KBM-7 (cell line): ENCODE results near the gene PALD1.

Experiments
- DNase-seq: peaks from one replicate; pipeline ENCODE4 v3.0.0-alpha.2; 2015
- in situ Hi-C: fragments of 300-500 bp; cut with MboI; formaldehyde crosslinking; loops from 2 replicates; pipeline ENCODE4 v1.14.3; 2020; ENCODE audit warnings: low sequenced_read_pairs, low pct_unique_long_range_greater_than_20kb, mixed read lengths

The PALD1 gene

DNA sequence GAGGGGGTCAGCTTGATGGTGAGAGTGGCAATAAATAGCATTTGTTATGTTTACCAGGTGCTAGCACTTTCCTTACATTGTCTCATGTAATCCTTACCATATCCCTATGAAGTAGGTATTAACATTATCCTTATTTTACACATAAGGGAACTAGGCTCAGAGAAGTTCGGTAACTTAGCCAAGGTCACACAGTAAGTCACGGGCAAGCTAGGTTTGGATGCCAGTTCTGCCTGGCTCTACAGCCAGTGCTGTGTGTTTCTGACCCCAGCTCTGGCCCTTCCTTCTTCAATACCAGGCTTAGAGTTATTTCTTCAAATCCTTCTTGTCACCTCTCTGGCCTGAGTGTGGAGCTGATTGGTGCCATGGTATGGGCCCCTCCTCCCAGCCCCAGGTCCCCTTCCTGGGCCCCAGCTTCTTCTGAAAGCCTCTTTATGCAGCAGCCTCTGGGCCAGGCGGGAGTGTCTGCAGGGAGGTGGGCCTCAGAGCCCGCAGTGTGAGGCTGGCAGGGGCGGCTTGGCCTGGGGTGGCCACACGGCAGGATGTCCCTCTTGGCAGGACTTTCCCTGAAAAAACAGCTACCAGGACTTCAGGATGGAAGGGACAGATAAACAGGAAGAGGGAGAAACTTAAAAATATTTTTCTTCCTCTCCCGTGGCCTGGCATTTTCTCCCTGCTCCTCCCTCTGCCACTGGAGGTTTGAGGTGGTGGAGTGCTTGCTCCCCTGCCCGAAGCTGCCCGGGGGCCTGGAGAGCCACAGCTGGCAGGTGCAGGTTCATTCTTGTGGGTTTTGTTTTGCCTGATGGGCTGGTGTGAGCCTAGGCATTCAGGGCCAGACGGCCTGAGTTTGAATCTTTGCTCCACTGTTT lies 20.6 kb downstream of the PALD1 start:
- in situ Hi-C loops: no loop called here
- DNase-seq: no peak

DNA sequence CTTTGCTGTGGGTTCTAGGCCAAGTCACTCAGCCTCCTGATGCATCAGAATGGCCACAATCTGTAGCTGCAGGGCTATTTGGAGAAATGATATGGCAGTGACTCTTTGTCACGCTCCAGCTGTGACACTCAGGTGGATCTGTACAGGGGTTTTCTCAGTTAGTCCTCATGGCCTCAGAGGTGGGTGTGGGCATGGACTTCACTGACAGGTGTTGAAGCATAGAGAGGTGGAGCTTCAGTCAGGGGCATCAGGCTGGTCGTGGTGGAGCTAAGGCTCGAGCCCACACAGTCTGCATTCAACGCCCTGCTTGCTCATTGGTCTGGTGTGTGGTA lies 21.2 kb downstream of the PALD1 start:
- in situ Hi-C loops: no loop called here
- no peak for DNase-seq

DNA sequence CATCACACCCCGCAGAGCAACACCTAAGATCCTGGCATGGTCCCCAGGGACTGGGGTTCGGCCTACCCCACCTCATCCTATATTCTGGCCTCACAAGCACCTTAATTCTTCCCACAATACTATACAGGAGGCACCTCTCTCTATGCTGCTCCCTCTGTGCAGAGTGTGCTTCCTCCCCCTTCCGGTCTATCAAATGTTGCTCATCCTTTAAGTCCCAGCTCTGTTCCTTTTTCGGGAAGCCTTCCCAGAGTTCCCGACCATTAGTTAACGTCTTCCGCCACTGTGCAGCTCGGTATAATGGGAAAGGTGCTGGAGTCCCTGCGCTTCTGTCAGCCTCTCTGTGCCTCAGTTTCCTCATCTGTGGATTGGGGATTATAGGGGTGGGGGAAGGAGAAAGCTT lies 21.8 kb downstream of the PALD1 start:
- in situ Hi-C loops: no loop called here
- no peak for DNase-seq

DNA sequence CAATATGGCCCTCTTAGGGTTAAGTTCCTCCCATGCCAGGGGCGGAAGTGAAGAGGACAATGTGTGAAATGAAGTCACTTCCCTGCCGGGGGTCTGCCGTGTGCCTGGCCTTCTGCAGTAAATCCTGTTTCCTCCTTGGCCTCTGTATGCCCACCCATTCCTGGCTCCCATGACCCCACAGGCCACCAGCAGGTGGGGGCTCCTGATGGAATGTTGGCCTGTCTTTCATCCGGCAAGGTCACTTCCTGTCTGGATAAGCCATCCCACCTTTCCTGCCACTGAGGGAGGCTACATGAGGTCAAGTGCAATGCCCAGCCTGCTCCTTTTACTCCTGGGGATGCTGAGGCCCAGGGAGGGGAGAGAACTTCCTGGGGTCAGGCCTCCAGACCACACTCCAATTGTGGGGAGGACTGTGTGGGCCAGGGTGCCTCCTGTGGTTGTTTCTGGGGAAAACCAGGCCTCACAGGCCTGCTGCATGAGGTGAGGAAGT lies 22.3 kb downstream of the PALD1 start:
- DNase-seq: no peak
- in situ Hi-C loops: no loop called here

DNA sequence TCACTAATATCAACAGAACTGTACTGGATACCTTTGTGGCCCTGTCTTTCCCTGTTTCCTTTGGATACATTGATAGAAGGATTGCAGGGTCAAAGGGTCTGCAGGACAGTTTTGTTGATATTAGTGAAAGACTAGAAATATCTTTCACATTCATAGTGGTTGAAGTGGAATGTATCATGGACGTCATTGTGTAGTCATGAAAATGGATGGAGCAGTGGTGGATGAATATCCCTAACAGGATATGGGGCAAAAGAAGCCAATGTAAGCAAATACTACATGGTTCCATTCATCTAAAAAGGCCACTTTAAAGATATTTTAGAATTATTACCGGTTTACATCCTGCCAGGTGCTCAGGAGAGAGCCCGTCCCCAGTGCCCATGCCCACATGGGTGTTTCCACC lies 23.8 kb downstream of the PALD1 start:
- DNase-seq: no peak
- in situ Hi-C loops: no loop called here

DNA sequence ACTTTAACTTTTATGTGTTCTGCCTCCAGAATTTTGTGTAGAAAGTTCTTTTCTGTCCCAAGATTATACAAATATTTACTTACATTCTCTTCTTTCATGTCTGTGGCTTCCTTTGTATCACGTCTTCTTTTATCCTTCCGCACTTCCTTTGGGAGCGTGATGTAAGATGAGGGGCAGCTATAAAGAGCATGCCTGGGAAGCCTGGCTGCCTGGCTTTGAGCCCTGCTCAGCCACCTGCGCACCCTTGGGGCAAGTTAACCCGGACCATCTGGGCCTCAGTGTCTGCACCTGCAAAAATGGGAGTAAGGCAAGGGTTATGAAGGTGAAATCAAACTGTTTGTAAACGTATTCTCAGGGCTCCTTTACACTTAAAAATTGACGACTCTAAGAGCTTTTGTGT lies 25.2 kb downstream of the PALD1 start:
- in situ Hi-C loops: no loop called here
- no peak for DNase-seq

DNA sequence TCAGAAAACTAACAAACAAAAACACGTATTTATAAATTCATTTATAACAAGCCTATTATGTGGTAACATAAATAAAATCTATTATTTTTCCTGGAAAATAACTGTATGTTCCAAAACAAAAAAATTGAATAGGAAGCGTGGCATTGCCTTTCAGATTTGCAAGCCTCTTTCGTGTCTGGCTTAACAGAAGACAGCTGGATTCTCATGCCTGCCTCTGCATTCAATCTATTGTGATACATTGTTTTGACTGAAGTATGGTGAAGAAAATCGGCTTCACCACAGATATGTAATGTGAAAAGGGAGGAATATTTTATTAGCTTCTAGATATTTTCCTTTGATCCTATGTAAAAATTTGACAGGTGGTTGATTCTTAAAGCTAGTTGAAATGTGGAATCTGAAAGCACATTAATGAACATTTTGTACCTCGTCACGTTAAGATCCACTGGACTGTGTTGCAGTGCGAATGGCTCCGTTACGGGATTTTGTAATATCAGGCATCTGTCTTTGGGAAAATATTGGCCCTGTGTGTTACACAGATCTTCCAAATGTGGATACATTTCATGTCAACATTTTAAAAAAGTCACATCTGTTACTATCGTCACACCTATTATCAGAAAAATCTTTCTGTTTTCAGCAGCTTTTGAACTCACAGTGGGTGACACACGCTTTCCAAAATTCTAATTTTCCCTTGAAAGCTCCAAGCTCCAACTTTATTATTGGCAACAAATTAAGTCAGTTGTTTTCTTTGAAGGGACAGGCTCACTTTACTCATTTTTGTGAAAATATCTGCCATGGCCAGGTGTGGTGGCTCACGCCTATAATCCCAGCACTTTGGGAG lies 26.2 kb downstream of the PALD1 start:
- no peak for DNase-seq
- in situ Hi-C loops: no loop called here

DNA sequence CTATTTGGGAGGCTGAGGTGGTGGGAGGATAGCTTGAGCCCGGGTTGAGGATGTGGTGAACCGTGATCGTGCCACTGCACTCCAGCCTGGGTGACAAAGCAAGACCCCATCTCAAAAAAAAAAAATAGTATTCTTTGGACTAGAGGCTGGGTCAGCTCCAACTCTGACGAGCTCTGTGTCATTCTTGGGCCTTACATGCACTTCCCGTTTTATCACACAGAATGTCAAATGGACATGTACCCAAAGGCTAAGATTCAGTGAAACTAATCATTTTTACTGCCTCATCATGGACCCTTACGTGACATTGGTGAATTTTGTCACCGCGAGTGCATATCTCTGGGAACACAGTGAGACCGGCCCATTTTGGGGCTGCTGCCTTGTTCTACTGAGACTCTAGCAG lies 27.3 kb downstream of the PALD1 start:
- DNase-seq: no peak
- in situ Hi-C loops: no loop called here

DNA sequence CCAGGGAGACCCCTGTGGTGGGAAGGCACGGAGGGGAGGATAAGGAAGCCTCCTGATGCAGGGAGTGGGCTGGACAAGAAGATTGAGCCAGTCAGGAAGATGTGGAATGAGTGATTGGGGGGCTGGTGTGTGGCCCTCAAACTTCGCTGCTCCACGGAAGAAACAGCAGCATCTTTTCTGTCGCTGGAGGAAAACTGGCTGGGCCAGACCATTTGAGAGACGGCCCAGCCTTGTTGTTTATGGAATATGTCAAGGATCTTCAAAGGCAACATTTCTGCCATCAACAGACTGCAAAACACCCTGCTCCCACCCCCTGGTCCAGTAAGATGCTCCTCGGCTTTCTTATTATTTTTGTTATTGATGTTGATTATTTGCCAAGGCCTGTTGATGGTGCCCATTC lies 29.4 kb downstream of the PALD1 start:
- no peak for DNase-seq
- in situ Hi-C loops: no loop called here

DNA sequence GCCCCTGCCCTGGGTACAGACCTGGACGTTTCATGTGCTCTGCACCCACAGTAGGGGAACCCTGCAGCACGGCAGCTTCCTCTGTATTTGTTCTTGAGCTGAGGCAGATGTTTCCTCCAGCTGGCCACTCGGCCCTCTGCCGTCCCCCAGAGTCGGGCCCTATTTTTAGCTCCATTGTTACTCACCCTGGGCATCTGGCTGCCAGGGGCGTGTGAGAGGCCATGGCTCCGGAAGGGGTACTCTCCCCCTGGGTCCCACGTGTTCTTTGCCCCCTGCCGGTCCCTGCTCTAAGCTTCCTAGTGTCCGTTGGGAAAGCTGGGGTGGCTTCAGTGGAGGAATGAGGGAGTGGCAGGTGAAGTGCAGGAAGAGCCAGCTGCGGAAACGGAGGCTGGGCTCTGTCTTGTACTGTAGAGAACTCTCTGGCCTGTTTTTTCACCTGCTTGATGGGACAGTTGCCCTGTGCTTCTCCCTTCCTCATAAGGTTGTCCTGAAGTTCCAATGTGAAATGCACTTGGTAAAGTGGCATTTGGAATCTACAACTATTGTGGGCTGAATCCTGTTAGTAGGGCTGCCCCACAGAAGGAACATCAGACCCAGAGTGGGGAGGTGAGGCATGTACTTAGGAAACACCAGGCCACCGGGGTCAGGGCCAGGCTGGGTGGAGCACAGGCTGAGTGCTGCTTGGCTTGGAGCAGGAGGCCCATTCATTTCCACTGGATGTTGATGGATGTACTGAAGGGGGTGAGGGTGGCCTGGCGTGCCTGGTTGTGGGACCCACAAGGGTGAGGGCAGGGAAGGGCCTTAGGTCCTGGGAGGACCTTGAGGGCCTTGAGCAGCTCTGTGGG lies 30.6 kb downstream of the PALD1 start:
- peak; percentile 76 for DNase-seq
- in situ Hi-C loops: no loop called here

DNA sequence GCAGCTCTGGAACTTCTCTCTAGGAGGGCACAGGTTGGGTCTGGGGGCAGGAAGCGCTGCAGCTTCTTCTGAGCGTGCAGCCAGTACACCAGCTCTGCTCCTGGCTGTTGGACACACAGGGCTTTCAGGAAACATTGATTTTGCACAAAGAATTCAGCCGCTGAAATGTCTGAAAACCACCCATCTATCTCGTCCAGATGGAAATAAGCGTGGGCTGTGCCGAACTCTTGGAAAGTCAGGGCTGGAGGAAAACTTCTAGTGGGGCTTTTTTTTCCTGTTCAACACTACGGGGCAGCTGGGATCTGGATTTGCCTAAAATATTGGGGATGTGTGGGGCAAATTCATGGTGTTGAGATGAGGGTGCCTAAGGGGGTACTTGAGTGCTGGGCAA lies 31.2 kb downstream of the PALD1 start:
- in situ Hi-C loops: no loop called here

DNA sequence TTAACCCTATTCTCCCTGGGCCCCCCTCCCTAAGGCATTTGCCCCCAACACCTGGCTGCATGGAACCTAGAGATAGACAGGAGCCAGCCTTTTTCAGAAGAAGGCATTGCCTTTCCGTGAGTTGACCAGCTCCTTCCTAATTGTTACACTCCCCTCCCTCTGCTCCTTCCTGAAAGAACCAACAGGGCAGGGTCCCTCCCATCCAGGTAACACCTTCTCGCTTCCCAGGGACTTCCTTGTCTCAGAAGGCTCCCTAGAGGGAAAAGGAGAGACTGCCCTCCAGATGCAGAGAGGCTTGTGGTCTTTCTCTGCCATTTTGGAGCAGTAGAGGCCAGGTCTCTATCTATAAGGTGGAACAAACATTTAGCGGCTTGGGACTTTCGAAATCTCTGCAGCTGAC lies 31.9 kb downstream of the PALD1 start:
- DNase-seq: no peak
- in situ Hi-C loops: no loop called here

More for the DNA sequence above, 31.2 kb downstream of the PALD1 start:
- no peak for DNase-seq

DNA sequence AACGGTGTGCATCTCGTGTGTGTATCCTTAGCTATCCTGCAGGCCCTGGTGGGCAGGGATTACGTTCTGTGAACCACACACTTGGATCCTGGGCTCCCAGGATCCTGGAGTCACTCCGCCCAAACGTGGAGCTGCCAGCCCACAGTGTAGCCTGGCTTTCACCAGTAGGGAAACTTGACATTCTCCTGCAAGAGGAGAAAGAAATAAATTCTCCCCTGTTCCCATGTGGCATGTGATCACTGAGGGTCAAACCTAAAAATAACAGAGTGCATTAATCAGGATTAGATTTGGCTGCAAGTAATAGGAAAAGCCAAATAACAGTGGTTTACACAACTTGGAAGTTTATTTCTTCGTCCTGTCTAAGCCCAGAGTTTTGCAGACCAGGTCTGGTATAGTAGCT lies 32.3 kb downstream of the PALD1 start:
- DNase-seq: no peak
- in situ Hi-C loops: no loop called here

DNA sequence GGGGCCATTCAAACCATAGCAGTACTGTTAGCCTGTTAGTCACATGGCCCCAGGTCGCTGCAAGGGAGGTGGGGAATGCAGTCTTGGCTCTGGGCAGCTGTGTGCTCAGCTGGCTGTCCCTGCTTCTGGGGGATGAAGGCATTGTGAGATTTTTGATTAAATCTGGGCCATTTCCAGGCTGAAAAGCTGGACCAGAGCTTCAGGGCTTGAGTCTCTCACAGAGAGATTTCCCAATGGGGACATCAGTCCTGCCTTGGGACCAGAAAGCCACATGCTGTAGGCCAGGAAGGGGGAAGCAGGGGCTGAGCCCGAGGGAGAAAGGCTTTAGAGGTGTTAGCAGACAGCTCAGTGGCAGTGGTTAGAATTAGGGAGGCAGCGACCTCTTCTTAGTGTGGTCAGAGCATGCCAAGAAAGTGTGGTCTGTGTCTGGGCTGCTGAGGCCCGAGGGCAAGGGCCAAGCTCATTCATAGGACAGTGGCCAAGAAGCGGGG lies 33.6 kb downstream of the PALD1 start:
- DNase-seq: no peak
- in situ Hi-C loops: no loop called here

DNA sequence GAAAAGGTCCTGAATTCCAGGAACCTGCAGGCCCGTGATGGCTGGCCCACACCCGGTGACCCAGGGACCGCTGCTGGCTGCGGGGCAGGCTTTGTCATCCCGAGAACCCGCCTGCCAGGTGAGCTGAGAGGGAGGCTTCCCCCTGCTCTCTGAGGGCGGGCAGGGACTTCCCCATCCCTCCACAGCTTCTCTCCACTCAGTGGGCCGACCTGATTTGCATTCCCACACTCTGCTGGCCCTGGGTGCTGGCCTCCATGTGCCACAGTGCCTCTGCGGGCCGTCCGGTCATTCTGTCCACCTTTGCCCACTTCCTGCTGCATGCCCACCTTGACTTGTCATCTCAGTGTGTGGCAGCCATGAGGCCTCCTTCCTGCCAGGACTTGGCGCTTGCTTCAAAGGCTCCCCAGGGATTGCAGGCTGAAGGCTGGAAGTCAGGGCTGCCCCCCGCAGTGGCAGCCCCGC lies 35.3 kb downstream of the PALD1 start:
- in situ Hi-C loops: no loop called here
- no peak for DNase-seq

DNA sequence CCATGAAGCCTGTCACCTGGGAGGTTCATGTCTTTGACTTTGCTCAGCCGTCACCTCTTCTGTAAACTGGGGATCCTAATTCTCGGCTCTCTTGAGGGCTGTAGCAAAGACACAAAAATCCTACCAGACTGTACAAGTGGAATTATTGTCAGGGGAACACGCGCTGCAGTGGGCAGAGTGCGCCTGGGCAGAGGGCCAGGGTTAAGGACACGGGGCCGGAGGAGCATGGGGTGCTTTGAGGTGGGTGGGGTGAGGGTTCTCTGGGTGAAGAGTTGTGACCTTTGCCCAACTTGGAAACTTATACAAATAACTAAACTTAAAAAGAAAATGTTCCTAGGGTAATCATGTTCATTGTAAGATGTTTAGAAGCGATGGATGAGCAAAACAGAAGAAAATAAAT lies 36.0 kb downstream of the PALD1 start:
- in situ Hi-C loops: no loop called here
- no peak for DNase-seq

DNA sequence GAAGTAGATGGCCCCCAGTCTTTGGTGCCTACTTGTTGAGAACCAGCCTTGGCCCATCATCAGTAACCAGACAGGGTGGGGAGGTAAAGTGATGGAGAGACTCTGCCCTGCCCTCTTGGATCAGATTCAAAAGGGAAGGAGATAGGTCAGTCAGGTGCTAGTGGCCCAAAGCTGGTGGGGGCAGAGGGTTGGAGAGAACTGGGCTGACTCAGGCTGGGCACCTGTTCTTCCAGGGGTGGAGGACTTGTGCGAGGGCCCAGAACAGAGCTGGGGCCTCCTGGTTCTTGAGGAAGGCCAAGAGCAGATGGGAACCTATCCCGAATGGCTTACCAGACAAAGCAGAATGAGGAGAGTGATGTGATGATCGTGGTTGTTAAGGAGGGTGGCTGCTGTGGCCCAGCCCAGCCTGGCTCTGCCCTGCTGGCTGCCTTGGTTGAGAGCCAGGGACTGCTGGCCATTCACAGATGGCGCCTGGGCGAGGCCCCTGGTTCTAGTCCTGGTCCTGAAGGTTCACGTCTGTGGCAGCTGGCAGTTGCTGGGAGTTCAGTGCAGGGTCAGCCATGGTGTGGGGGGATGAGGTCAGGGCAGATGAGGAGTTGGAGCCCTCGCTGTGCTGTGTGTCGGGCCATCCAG lies 36.6 kb downstream of the PALD1 start:
- no peak for DNase-seq
- in situ Hi-C loops: no loop called here

DNA sequence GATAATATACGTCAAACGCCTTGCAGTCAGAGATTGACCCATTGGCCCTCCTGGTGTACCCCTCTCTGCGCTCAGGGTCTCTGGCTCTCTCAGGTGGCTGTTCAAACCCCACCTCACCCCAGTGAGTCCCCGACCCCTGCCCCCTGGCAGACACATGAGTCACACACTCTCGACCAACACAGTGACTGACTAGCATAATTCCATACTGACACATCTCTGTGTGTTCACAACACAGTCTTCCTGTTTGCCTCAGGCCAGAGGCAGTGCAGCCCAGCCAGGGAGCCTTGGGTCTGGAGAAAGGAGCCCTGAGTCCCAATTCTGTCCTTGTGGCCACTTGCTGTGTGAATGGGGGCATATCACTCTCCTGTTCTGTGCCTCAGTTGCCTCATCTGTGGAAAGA lies 40.1 kb downstream of the PALD1 start:
- no peak for DNase-seq
- in situ Hi-C loops: no loop called here

DNA sequence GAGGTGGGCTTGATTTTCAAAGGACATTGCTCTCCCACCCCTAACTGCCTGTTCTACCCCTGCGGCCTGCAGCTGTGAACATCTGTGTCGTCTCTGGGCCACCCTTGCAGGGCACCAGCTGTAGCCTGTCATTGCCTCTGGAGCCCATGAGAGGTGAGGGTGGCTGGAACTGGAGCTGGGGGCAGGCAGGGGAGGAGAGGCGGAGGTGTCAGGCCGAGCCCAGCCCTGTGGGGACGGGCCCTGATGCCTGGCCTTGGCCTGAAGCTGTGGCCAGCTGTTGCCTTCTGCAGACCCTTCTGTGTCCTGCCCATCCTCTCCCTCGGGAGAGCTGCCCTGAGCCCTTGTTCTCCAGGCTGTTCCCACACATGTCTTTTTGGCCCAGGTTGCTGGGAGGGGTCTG lies 44.5 kb downstream of the PALD1 start:
- in situ Hi-C loops: no loop called here
- DNase-seq: no peak
